Gastrocnemius medialis (tissue), 4 donors: ENCODE measurements around the gene COPS8.

Source experiments
- POLR2A ChIP-seq, 2 donors: fragments of 450-650 bp; IDR thresholded peaks; one replicate each; pipeline ENCODE4 v1.6.1; 2017; ENCODE audit warnings: antibody characterized with exemption in 2 of 2, mild to moderate bottlenecking in 2 of 2, moderate library complexity in 2 of 2
- TF ChIP-seq, protein P1 (sequence below), 5 experiments: fragments of 450-650 bp in 3 of 5; fragments of 200-600 bp in 2 of 5; sonication (generic) in 2 of 5; IDR thresholded peaks in 4 of 5; conservative IDR thresholded peaks in 1 of 5; 1 replicate in 4 of 5; 2 replicates in 1 of 5; pipeline ENCODE4 v1.5.1; 2016 to 2019; ENCODE audit warnings: antibody characterized with exemption in 5 of 5, mild to moderate bottlenecking in 3 of 5, moderate library complexity in 3 of 5

DNA sequence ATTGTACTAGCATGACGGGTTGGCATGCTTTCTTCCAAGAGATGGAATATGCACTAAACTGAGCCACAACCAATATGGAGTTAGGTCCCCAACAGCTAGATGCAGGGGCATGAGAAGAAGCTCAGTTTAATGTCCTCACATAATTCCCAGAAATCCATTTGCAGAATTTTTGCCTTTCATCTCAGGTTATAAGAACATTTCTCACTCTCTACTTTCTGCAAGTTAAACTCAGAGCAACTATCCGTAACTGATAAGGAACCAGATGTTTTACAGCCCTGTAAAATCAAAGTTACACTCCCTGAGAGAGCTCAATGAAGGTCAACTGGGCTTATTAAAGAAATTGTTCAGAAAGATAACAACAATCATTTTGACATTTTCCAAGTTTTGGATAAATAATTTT lies 30.7 kb downstream of the COPS8 start:
- TF ChIP-seq, protein P1, sequence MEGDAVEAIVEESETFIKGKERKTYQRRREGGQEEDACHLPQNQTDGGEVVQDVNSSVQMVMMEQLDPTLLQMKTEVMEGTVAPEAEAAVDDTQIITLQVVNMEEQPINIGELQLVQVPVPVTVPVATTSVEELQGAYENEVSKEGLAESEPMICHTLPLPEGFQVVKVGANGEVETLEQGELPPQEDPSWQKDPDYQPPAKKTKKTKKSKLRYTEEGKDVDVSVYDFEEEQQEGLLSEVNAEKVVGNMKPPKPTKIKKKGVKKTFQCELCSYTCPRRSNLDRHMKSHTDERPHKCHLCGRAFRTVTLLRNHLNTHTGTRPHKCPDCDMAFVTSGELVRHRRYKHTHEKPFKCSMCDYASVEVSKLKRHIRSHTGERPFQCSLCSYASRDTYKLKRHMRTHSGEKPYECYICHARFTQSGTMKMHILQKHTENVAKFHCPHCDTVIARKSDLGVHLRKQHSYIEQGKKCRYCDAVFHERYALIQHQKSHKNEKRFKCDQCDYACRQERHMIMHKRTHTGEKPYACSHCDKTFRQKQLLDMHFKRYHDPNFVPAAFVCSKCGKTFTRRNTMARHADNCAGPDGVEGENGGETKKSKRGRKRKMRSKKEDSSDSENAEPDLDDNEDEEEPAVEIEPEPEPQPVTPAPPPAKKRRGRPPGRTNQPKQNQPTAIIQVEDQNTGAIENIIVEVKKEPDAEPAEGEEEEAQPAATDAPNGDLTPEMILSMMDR (IDR thresholded peaks at IDR 0.05 in 4 of 5, conservative IDR thresholded peaks at IDR 0.05 in 1 of 5), result no peak
- no peak for TF ChIP-seq POLR2A (IDR thresholded peaks at IDR 0.05)
